ENCODE data around the gene BTBD9. TPM values are rescaled to one million over a fixed set of nuclear protein-coding genes. Genes with fewer than 3 reads are reported as not detected.

Gene BTBD9
- total and polyA plus RNA-seq, 2 donors (not counting 1 experiment from before 2014, with no cell fraction given): 4.1 to 48.9 TPM

GRCh38 chr6:38262609-38263008, 377.1 kb downstream of the BTBD9 start:
- no peaks in the 10 kb centered on the region for H4K20me1 ChIP-seq (ENCODE audit: control insufficient read depth, insufficient read depth, low read length, poor library complexity, severe bottlenecking)
- H3K27me3 ChIP-seq (replicated peaks in 1 of 4; ENCODE audit: control extremely low read depth in 1 of 4, control insufficient read depth in 3 of 4, insufficient read depth in 4 of 4, low read length in 3 of 4): no peaks in the 10 kb centered on the region
- TF ChIP-seq EZH2 (IDR thresholded peaks at IDR 0.05; ENCODE audit: borderline replicate concordance, insufficient read depth, low read depth, low read length, poor library complexity, severe bottlenecking) (no peak), CTCF (IDR thresholded peaks at IDR 0.05) (no peak)
- Mint-ChIP-seq H3K4me3 (no peak overlapping the region), H3K27ac (no peak overlapping the region), H3K4me1 (peaks cover 20% of the 10 kb centered on the region), H3K27me3 (no peaks in the 10 kb centered on the region), H3K9me3 (ENCODE audit: insufficient read depth) (no peaks in the 10 kb centered on the region)
- peaks cover 4 to 8% of the 10 kb centered on the region in 2 donors for H3K4me1 ChIP-seq (ENCODE audit: control insufficient read depth in 2 of 2, insufficient read depth in 2 of 2, low read length in 2 of 2)
- WGBS (ENCODE audit: insufficient coverage): 88% methylated on average over 2 of the region's 2 CpGs
- ATAC-seq (ENCODE audit: low read depth): no peak
- no peaks in the 10 kb centered on the region for H3K9me3 ChIP-seq (ENCODE audit: control extremely low read depth in 1 of 3, control insufficient read depth in 2 of 3, insufficient read depth in 1 of 3, low read length in 2 of 3)
- CTCF ChIA-PET: no interaction called here
- intact Hi-C loops (cut with micrococcal nuclease): no loop called here
- H3K36me3 ChIP-seq (replicated peaks in 1 of 2; ENCODE audit: control extremely low read depth in 1 of 2, control insufficient read depth in 1 of 2, extremely low read depth in 1 of 2, insufficient read depth in 2 of 2, low read length in 1 of 2): no peaks in the 10 kb centered on the region
- H3K27ac ChIP-seq (ENCODE audit: low read length in 2 of 2): no peak overlapping the region
- H3K79me2 ChIP-seq (ENCODE audit: control insufficient read depth, insufficient read depth, low read length): no peaks in the 10 kb centered on the region
- POLR2A ChIA-PET: no interaction called here
- no peak overlapping the region for H3K4me2 ChIP-seq (replicated peaks; ENCODE audit: low read depth, low read length, poor library complexity, severe bottlenecking)
- no peak overlapping the region for H3K9ac ChIP-seq (ENCODE audit: low read length)
- DNase-seq: no peak
- H2AFZ ChIP-seq (ENCODE audit: insufficient read depth, low read depth, low read length, poor library complexity, severe bottlenecking): no peak overlapping the region
- H3K4me3 ChIP-seq (ENCODE audit: control extremely low read depth in 1 of 5, extremely low read depth in 1 of 5, insufficient read depth in 1 of 5, low read depth in 2 of 5, low read length in 4 of 5): no peak overlapping the region

- WGBS (ENCODE audit: insufficient coverage): no CpG with 5 or more reads among the region's 1 CpG
- H3K79me2 ChIP-seq (ENCODE audit: control insufficient read depth, insufficient read depth, low read length): no peaks in the 10 kb centered on the region
- no peak overlapping the region for H3K27ac ChIP-seq (ENCODE audit: low read length in 2 of 2)
- H3K4me3 ChIP-seq (ENCODE audit: control extremely low read depth in 1 of 5, extremely low read depth in 1 of 5, insufficient read depth in 1 of 5, low read depth in 2 of 5, low read length in 4 of 5): no peak overlapping the region
- H3K9me3 ChIP-seq (ENCODE audit: control extremely low read depth in 1 of 3, control insufficient read depth in 2 of 3, insufficient read depth in 1 of 3, low read length in 2 of 3): no peaks in the 10 kb centered on the region
- H3K27ac Mint-ChIP-seq: no peak overlapping the region
- no peak overlapping the region for H3K9ac ChIP-seq (ENCODE audit: low read length)
- DNase-seq (no peak), ATAC-seq (ENCODE audit: low read depth) (peak; percentile 36)
- peaks cover 4 to 8% of the 10 kb centered on the region in 2 donors for H3K4me1 ChIP-seq (ENCODE audit: control insufficient read depth in 2 of 2, insufficient read depth in 2 of 2, low read length in 2 of 2)
- no peak overlapping the region for H2AFZ ChIP-seq (ENCODE audit: insufficient read depth, low read depth, low read length, poor library complexity, severe bottlenecking)
- no peak for TF ChIP-seq EZH2 (IDR thresholded peaks at IDR 0.05; ENCODE audit: borderline replicate concordance, insufficient read depth, low read depth, low read length, poor library complexity, severe bottlenecking)
- no peak for TF ChIP-seq CTCF (IDR thresholded peaks at IDR 0.05)
- H3K36me3 ChIP-seq (replicated peaks in 1 of 2; ENCODE audit: control extremely low read depth in 1 of 2, control insufficient read depth in 1 of 2, extremely low read depth in 1 of 2, insufficient read depth in 2 of 2, low read length in 1 of 2): no peaks in the 10 kb centered on the region
- H4K20me1 ChIP-seq (ENCODE audit: control insufficient read depth, insufficient read depth, low read length, poor library complexity, severe bottlenecking): no peaks in the 10 kb centered on the region
- H3K4me1 Mint-ChIP-seq: peaks cover 20% of the 10 kb centered on the region
- no peak overlapping the region for H3K4me3 Mint-ChIP-seq
- ChIA-PET POLR2A (no interaction called here), CTCF (interaction anchor here (0.7 kb wide), 1 partner anchor 937 kb away, joined by 3 read pairs; no protein-coding TSS in a partner anchor)
- H3K4me2 ChIP-seq (replicated peaks; ENCODE audit: low read depth, low read length, poor library complexity, severe bottlenecking): no peak overlapping the region
- no peaks in the 10 kb centered on the region for H3K27me3 ChIP-seq (replicated peaks in 1 of 4; ENCODE audit: control extremely low read depth in 1 of 4, control insufficient read depth in 3 of 4, insufficient read depth in 4 of 4, low read length in 3 of 4)
- H3K9me3 Mint-ChIP-seq (ENCODE audit: insufficient read depth): no peaks in the 10 kb centered on the region
- H3K27me3 Mint-ChIP-seq: no peaks in the 10 kb centered on the region
- intact Hi-C loops (cut with micrococcal nuclease): no loop called here
These were observed 377.7 kb downstream of the BTBD9 start for GRCh38 chr6:38262026-38262425.

Measured in B cell (primary cell).